ENCODE results near the gene MPO. TPM values are rescaled to one million over a fixed set of nuclear protein-coding genes. Genes with fewer than 3 reads are reported as not detected.

Gene MPO
- polyA plus RNA-seq, 3 donors: 4.2 to 7.5 (median 6.0) TPM

- Mint-ChIP-seq H3K9me3 (peaks cover 0 to 7% (median 3%) of the 10 kb centered on the region in 7 donors), H3K36me3 (peaks cover 28 to 36% of the 10 kb centered on the region in 2 donors), H3K4me3 (peak overlapping the region; percentile 35 to 82), H3K27me3 (ENCODE audit: low read depth in 3 of 3) (peaks cover 44 to 56% (median 45%) of the 10 kb centered on the region in 3 donors), H3K4me1 (peaks cover 60% of the 10 kb centered on the region), H3K27ac (peak overlapping the region in 5 of 7 donors; percentile 3 to 86 (median 54))
- TF ChIP-seq CTCF (IDR thresholded peaks at IDR 0.05): no peak
- peak in 2 of 3 donors; percentile 34 to 40 for DNase-seq
- Histone ChIP-seq H3K36me3 (replicated peaks in 1 of 2; ENCODE audit: control insufficient read depth in 1 of 2, insufficient read depth in 2 of 2, low read length in 2 of 2) (peaks cover 8 to 9% of the 10 kb centered on the region in 2 donors), H3K27ac (ENCODE audit: low read depth in 1 of 2, low read length in 2 of 2) (no peak overlapping the region), H3K4me3 (replicated peaks in 1 of 3; ENCODE audit: low read depth in 2 of 3, low read length in 3 of 3) (no peak overlapping the region), H3K9ac (ENCODE audit: insufficient read depth, low read length, poor library complexity, severe bottlenecking) (no peak overlapping the region), H3K9me3 (replicated peaks in 1 of 2; ENCODE audit: control insufficient read depth in 1 of 2, insufficient read depth in 1 of 2, low read length in 2 of 2) (peaks cover 0 to 6% of the 10 kb centered on the region in 2 donors), H3K27me3 (ENCODE audit: control insufficient read depth in 2 of 2, insufficient read depth in 2 of 2, low read length in 2 of 2) (peaks cover 11 to 38% of the 10 kb centered on the region in 2 donors), H3K79me2 (ENCODE audit: insufficient read depth, low read length) (peaks cover 45% of the 10 kb centered on the region), H4K20me1 (ENCODE audit: insufficient read depth, low read length) (peaks cover 60% of the 10 kb centered on the region), H2AFZ (ENCODE audit: insufficient read depth, low read depth, low read length, poor library complexity, severe bottlenecking) (no peak overlapping the region), H3K4me2 (replicated peaks; ENCODE audit: extremely low read depth, low read length, poor library complexity, severe bottlenecking) (peak overlapping the region; percentile 24), H3K4me1 (ENCODE audit: control insufficient read depth in 1 of 2, insufficient read depth in 2 of 2, low read length in 2 of 2) (peaks cover 64 to 67% of the 10 kb centered on the region in 2 donors)
- 2% methylated on average over 9 of the region's 11 CpGs for WGBS (ENCODE audit: insufficient coverage)
- intact Hi-C loops (cut with micrococcal nuclease): loop anchor here in 1 of 2 donors (5.0 kb wide), 2 partner anchors 36 to 49 kb away; no protein-coding TSS in a partner anchor
Measured at GRCh38 chr17:58325976-58326468, 45.3 kb upstream of the MPO start.

DNA sequence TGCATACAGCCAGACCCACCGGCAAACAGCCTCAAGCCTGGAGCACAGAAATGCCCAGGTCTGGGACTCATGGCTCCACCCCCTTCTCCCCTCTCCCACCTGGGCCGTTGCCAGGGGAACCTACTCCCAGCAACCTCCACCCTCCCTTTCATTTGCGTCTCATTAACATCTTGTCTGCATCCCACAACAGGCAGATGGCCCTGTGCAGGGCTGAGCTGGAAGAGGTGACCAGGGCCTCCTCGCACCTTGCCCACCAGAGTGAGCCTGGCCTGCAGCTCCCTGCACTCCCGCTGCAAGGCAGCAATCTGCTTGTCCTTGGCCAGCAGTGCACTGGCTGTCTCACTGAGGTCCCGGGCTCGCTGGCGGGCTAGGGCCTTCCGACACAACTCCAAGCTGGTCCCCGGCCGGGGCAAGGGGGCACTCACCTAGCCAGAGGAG is 44.6 kb upstream of the MPO start:
- H3K27me3 ChIP-seq (ENCODE audit: control insufficient read depth in 2 of 2, insufficient read depth in 2 of 2, low read length in 2 of 2): peaks cover 11 to 38% of the 10 kb centered on the region in 2 donors
- H4K20me1 ChIP-seq (ENCODE audit: insufficient read depth, low read length): peaks cover 53% of the 10 kb centered on the region
- no peak for TF ChIP-seq CTCF (IDR thresholded peaks at IDR 0.05)
- H3K36me3 Mint-ChIP-seq: peaks cover 20 to 32% of the 10 kb centered on the region in 2 donors
- H3K79me2 ChIP-seq (ENCODE audit: insufficient read depth, low read length): peaks cover 37% of the 10 kb centered on the region
- H3K9me3 Mint-ChIP-seq: peaks cover 0 to 5% (median 2%) of the 10 kb centered on the region in 7 donors
- peak overlapping the region in 2 of 7 donors; percentile 66 to 79 for H3K27ac Mint-ChIP-seq
- peaks cover 0 to 6% of the 10 kb centered on the region in 2 donors for H3K9me3 ChIP-seq (replicated peaks in 1 of 2; ENCODE audit: control insufficient read depth in 1 of 2, insufficient read depth in 1 of 2, low read length in 2 of 2)
- H3K4me3 Mint-ChIP-seq: peak overlapping the region; percentile 31 to 82
- H3K36me3 ChIP-seq (replicated peaks in 1 of 2; ENCODE audit: control insufficient read depth in 1 of 2, insufficient read depth in 2 of 2, low read length in 2 of 2): peaks cover 1% of the 10 kb centered on the region in 2 donors
- DNase-seq: peak in 1 of 3 donors; percentile 5
- WGBS (ENCODE audit: insufficient coverage): 63% methylated on average over 8 of the region's 11 CpGs
- H3K4me1 Mint-ChIP-seq: peaks cover 59% of the 10 kb centered on the region
- no peak overlapping the region for H3K27ac ChIP-seq (ENCODE audit: low read depth in 1 of 2, low read length in 2 of 2)
- peaks cover 47 to 59% (median 49%) of the 10 kb centered on the region in 3 donors for H3K27me3 Mint-ChIP-seq (ENCODE audit: low read depth in 3 of 3)
- H3K4me1 ChIP-seq (ENCODE audit: control insufficient read depth in 1 of 2, insufficient read depth in 2 of 2, low read length in 2 of 2): peaks cover 62 to 64% of the 10 kb centered on the region in 2 donors
- intact Hi-C loops (cut with micrococcal nuclease): loop anchor here in 1 of 2 donors (5.0 kb wide), 2 partner anchors 37 to 48 kb away; no protein-coding TSS in a partner anchor
- H3K9ac ChIP-seq (ENCODE audit: insufficient read depth, low read length, poor library complexity, severe bottlenecking): no peak overlapping the region
- peak overlapping the region; percentile 71 for H3K4me2 ChIP-seq (replicated peaks; ENCODE audit: extremely low read depth, low read length, poor library complexity, severe bottlenecking)
- no peak overlapping the region for H2AFZ ChIP-seq (ENCODE audit: insufficient read depth, low read depth, low read length, poor library complexity, severe bottlenecking)
- H3K4me3 ChIP-seq (replicated peaks in 1 of 3; ENCODE audit: low read depth in 2 of 3, low read length in 3 of 3): peak overlapping the region in 1 of 3 experiments; percentile 63

Measured in CD14-positive monocyte (primary cell).